ENCODE data around the gene ITIH1.

DNA sequence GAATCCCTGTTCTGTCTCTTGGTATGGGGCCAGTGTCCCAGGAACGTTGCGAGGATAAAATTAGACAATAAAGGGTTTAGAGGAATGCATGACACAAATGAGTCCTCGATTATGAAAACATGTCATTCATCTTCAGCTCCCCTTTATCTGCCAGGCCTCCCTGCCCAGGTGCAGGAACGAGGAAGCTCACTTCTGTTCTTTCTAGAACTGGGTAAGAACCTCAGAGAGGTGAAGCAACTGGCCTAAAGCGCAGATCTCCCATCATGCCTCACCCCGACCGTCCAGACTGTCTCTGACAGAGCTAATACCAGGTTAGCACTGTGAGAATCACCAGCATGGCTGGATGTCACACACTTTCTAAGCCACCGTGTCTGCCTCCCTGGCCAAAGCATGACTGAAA lies 1.5 kb upstream of the ITIH1 start:
- TF ChIP-seq, protein P1, sequence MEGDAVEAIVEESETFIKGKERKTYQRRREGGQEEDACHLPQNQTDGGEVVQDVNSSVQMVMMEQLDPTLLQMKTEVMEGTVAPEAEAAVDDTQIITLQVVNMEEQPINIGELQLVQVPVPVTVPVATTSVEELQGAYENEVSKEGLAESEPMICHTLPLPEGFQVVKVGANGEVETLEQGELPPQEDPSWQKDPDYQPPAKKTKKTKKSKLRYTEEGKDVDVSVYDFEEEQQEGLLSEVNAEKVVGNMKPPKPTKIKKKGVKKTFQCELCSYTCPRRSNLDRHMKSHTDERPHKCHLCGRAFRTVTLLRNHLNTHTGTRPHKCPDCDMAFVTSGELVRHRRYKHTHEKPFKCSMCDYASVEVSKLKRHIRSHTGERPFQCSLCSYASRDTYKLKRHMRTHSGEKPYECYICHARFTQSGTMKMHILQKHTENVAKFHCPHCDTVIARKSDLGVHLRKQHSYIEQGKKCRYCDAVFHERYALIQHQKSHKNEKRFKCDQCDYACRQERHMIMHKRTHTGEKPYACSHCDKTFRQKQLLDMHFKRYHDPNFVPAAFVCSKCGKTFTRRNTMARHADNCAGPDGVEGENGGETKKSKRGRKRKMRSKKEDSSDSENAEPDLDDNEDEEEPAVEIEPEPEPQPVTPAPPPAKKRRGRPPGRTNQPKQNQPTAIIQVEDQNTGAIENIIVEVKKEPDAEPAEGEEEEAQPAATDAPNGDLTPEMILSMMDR (conservative IDR thresholded peaks at IDR 0.05), result no peak
- TF ChIP-seq ZFX (IDR thresholded peaks at IDR 0.05), result no peak
